H9 (cell line): ENCODE results near the gene MAP3K20. TPM values are rescaled to one million over a fixed set of nuclear protein-coding genes. Genes with fewer than 3 reads are reported as not detected.

Source experiments
- DNase-seq: peaks from one replicate; pipeline ENCODE4 v3.0.0-alpha.2; 2017
- H2AFZ ChIP-seq: one replicate; pipeline ENCODE4 v1.6.1; 2013; ENCODE audit warnings: mild to moderate bottlenecking, low read length, control low read depth, moderate library complexity
- H2AK5ac ChIP-seq: 2 replicates; pipeline ENCODE4 v1.6.1; 2013; ENCODE audit warnings: low read length, control low read depth, mixed read lengths; ENCODE audit not compliant: insufficient read length
- H2BK120ac ChIP-seq: one replicate; pipeline ENCODE4 v1.6.1; 2013; ENCODE audit warnings: low read depth, mild to moderate bottlenecking, low read length, control low read depth, inconsistent platforms; ENCODE audit not compliant: poor library complexity, severe bottlenecking
- H2BK12ac ChIP-seq: 2 replicates; pipeline ENCODE4 v1.6.1; 2013; ENCODE audit warnings: low read length, control low read depth, mixed read lengths, low read depth; ENCODE audit not compliant: insufficient read length
- H2BK15ac ChIP-seq: 2 replicates; pipeline ENCODE4 v1.6.1; 2013; ENCODE audit warnings: low read depth, low read length, control low read depth
- H2BK20ac ChIP-seq: one replicate; pipeline ENCODE4 v1.6.1; 2013; ENCODE audit warnings: low read depth, mild to moderate bottlenecking, low read length, control low read depth, inconsistent platforms; ENCODE audit not compliant: poor library complexity, severe bottlenecking
- H2BK5ac ChIP-seq: 2 replicates; pipeline ENCODE4 v1.6.1; 2013; ENCODE audit warnings: low read length, control low read depth, mixed read lengths; ENCODE audit not compliant: insufficient read length
- H3K14ac ChIP-seq: 2 replicates; pipeline ENCODE4 v1.6.1; 2013; ENCODE audit warnings: low read length, control low read depth; ENCODE audit not compliant: insufficient read depth
- H3K18ac ChIP-seq: 2 replicates; pipeline ENCODE4 v1.6.1; 2013; ENCODE audit warnings: low read depth, mild to moderate bottlenecking, mixed read lengths, low read length, control low read depth; ENCODE audit not compliant: insufficient read length
- H3K23ac ChIP-seq: 2 replicates; pipeline ENCODE4 v1.6.1; 2013; ENCODE audit warnings: low read length, control low read depth, mixed read lengths, low read depth; ENCODE audit not compliant: insufficient read length
- H3K23me2 ChIP-seq: 2 replicates; pipeline ENCODE4 v1.6.1; 2013; ENCODE audit warnings: low read depth, mild to moderate bottlenecking, mixed read lengths, low read length, control low read depth; ENCODE audit not compliant: insufficient read length, poor library complexity, severe bottlenecking
- H3K27ac ChIP-seq: 2 replicates; pipeline ENCODE4 v1.5.1; 2013; ENCODE audit warnings: low read length, control low read depth, mixed read lengths, low read depth; ENCODE audit not compliant: insufficient read length
- H3K27me3 ChIP-seq: 2 replicates; pipeline ENCODE4 v1.6.1; 2013; ENCODE audit warnings: low read length, control low read depth, inconsistent platforms; ENCODE audit not compliant: insufficient read depth
- H3K4ac ChIP-seq: 2 replicates; pipeline ENCODE4 v1.6.1; 2013; ENCODE audit warnings: low read depth, mild to moderate bottlenecking, control low read depth, inconsistent platforms, low read length, moderate library complexity
- H3K4me1 ChIP-seq: 2 replicates; pipeline ENCODE4 v1.6.1; 2013; ENCODE audit warnings: low read length, control low read depth, inconsistent platforms; ENCODE audit not compliant: insufficient read depth
- H3K4me2 ChIP-seq: 2 replicates; pipeline ENCODE4 v1.6.1; 2013; ENCODE audit warnings: low read length, control low read depth, mixed read lengths; ENCODE audit not compliant: insufficient read length, insufficient read depth
- H3K56ac ChIP-seq: 2 replicates; pipeline ENCODE4 v1.6.1; 2013; ENCODE audit warnings: low read depth, mild to moderate bottlenecking, mixed read lengths, low read length, control low read depth; ENCODE audit not compliant: insufficient read length
- H3K79me1 ChIP-seq: 2 replicates; pipeline ENCODE4 v1.6.1; 2013; ENCODE audit warnings: low read depth, mild to moderate bottlenecking, moderate library complexity, low read length, control low read depth, inconsistent platforms; ENCODE audit not compliant: insufficient read depth, poor library complexity, severe bottlenecking
- H3K79me2 ChIP-seq: 2 replicates; pipeline ENCODE4 v1.6.1; 2013; ENCODE audit warnings: low read length, control low read depth, inconsistent platforms; ENCODE audit not compliant: insufficient read depth
- H3K9ac ChIP-seq: 2 replicates; pipeline ENCODE4 v1.6.1; 2013; ENCODE audit warnings: low read length, control low read depth, mixed read lengths; ENCODE audit not compliant: insufficient read length; ENCODE audit errors: extremely low read depth
- H3K9me3 ChIP-seq: one replicate; pipeline ENCODE4 v1.6.1; 2013; ENCODE audit warnings: low read depth, low read length, inconsistent platforms; ENCODE audit not compliant: control insufficient read depth
- H3T11ph ChIP-seq: one replicate; pipeline ENCODE4 v1.6.1; 2013; ENCODE audit warnings: mild to moderate bottlenecking, low read length, control low read depth, inconsistent platforms
- H4K20me1 ChIP-seq: one replicate; pipeline ENCODE4 v1.6.1; 2013; ENCODE audit not compliant: control insufficient read depth, insufficient read length, insufficient read depth
- H4K5ac ChIP-seq: 2 replicates; pipeline ENCODE4 v1.6.1; 2013; ENCODE audit warnings: low read depth, mild to moderate bottlenecking, mixed read lengths, low read length, control low read depth; ENCODE audit not compliant: insufficient read length
- H4K8ac ChIP-seq: replicated peaks from 2 replicates; pipeline ENCODE4 v1.6.1; 2013; ENCODE audit warnings: low read length, control low read depth, mixed read lengths, low read depth; ENCODE audit not compliant: insufficient read length
- H4K91ac ChIP-seq: 2 replicates; pipeline ENCODE4 v1.6.1; 2013; ENCODE audit warnings: low read depth, mild to moderate bottlenecking, moderate library complexity, mixed read lengths, low read length, control low read depth; ENCODE audit not compliant: insufficient read length
- H3K27ac Mint-ChIP-seq, 3 experiments: 2 replicates in 2 of 3; 3 replicates in 1 of 3; pipeline ENCODE4 v1.8.0; 2020 to 2021; ENCODE audit warnings: mixed read lengths in 3 of 3, mild to moderate bottlenecking in 1 of 3, moderate library complexity in 1 of 3
- H3K27me3 Mint-ChIP-seq: 2 replicates; pipeline ENCODE4 v1.8.0; 2021; ENCODE audit warnings: low read depth, mild to moderate bottlenecking, moderate library complexity, mixed read lengths
- H3K36me3 Mint-ChIP-seq, 3 experiments: 2 replicates in 2 of 3; 3 replicates in 1 of 3; pipeline ENCODE4 v1.8.0; 2020 to 2021; ENCODE audit warnings: low read depth in 3 of 3, mixed read lengths in 3 of 3; ENCODE audit not compliant: insufficient read depth in 1 of 3
- H3K4me1 Mint-ChIP-seq, 2 experiments: 2 replicates each; pipeline ENCODE4 v1.8.0; 2020; ENCODE audit warnings: mixed read lengths in 2 of 2
- H3K4me3 Mint-ChIP-seq, 2 experiments: 2 replicates in 1 of 2; 3 replicates in 1 of 2; pipeline ENCODE4 v1.8.0; 2020 to 2021; ENCODE audit warnings: mild to moderate bottlenecking in 2 of 2, mixed read lengths in 2 of 2, moderate library complexity in 1 of 2
- H3K9me3 Mint-ChIP-seq, 2 experiments: 2 replicates in 1 of 2; 3 replicates in 1 of 2; pipeline ENCODE4 v1.8.0; 2020; ENCODE audit warnings: mild to moderate bottlenecking in 2 of 2, mixed read lengths in 2 of 2, moderate library complexity in 1 of 2
- WGBS: extraction: QIAGEN DNeasy Blood & Tissue Kit; methylation state at CpG from one replicate; pipeline ENCODE4 v1.1.7; 2013; ENCODE audit warnings: missing lambda C conversion rate, low lambda C conversion rate, mixed read lengths; ENCODE audit not compliant: insufficient read length; ENCODE audit errors: extremely low coverage; 5-methylcytosine and 5-hydroxymethylcytosine counted together
- total RNA-seq: library from RNA; stranded (reverse); gene quantifications from 2 replicates; pipeline ENCODE4 v1.2.1, GENCODE V29; 2021
- TF ChIP-seq, protein P1 (sequence below): fragments of 200-600 bp; sonication (generic); conservative IDR thresholded peaks from 3 replicates; pipeline ENCODE4 v1.8.0; 2021; ENCODE audit warnings: antibody characterized with exemption, mild to moderate bottlenecking

Gene MAP3K20
- total RNA-seq, 1 experiment from 2014 or later: 8.7 TPM

- Histone ChIP-seq H4K5ac (no peak overlapping the region), H3K4me1 (no peaks in the 10 kb centered on the region; the same call in 1 of the 2 replicates), H2BK12ac (no peak overlapping the region), H3K79me1 (no peaks in the 10 kb centered on the region), H3K4me2 (no peak overlapping the region), H3T11ph (no peak overlapping the region), H2AFZ (no peak overlapping the region), H4K8ac (no peak overlapping the region), H3K18ac (no peak overlapping the region), H2BK120ac (no peak overlapping the region), H3K56ac (no peak overlapping the region), H3K79me2 (no peaks in the 10 kb centered on the region), H3K27ac (no peak overlapping the region), H2BK15ac (no peak overlapping the region), H3K27me3 (no peaks in the 10 kb centered on the region), H3K23me2 (no peaks in the 10 kb centered on the region), H3K4ac (no peak overlapping the region), H4K20me1 (no peaks in the 10 kb centered on the region), H4K91ac (no peak overlapping the region), H2BK5ac (no peak overlapping the region), H3K23ac (no peak overlapping the region), H2AK5ac (no peak overlapping the region), H2BK20ac (no peak overlapping the region), H3K14ac (no peak overlapping the region), H3K9me3 (no peaks in the 10 kb centered on the region), H3K9ac (no peak overlapping the region)
- TF ChIP-seq, protein P1, sequence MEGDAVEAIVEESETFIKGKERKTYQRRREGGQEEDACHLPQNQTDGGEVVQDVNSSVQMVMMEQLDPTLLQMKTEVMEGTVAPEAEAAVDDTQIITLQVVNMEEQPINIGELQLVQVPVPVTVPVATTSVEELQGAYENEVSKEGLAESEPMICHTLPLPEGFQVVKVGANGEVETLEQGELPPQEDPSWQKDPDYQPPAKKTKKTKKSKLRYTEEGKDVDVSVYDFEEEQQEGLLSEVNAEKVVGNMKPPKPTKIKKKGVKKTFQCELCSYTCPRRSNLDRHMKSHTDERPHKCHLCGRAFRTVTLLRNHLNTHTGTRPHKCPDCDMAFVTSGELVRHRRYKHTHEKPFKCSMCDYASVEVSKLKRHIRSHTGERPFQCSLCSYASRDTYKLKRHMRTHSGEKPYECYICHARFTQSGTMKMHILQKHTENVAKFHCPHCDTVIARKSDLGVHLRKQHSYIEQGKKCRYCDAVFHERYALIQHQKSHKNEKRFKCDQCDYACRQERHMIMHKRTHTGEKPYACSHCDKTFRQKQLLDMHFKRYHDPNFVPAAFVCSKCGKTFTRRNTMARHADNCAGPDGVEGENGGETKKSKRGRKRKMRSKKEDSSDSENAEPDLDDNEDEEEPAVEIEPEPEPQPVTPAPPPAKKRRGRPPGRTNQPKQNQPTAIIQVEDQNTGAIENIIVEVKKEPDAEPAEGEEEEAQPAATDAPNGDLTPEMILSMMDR: no peak
- Mint-ChIP-seq H3K9me3 (peaks cover 9 to 13% of the 10 kb centered on the region in 2 experiments), H3K36me3 (peaks cover 10 to 25% (median 14%) of the 10 kb centered on the region in 3 experiments), H3K27ac (no peak overlapping the region), H3K4me3 (no peak overlapping the region), H3K27me3 (no peaks in the 10 kb centered on the region), H3K4me1 (peaks cover 11 to 15% of the 10 kb centered on the region in 2 experiments)
- no peak for DNase-seq
- no CpG with 5 or more reads among the region's 3 CpGs for WGBS
These were observed 76.2 kb downstream of the MAP3K20 start for GRCh38 chr2:173151671-173152401.
